ENCODE results near the gene CORIN.
"Not testable (repeated sequence)": the region's sequence is repeated elsewhere in the genome, so short reads cannot be mapped to it uniquely, and the experiment has no call there.

The CORIN gene

DNA sequence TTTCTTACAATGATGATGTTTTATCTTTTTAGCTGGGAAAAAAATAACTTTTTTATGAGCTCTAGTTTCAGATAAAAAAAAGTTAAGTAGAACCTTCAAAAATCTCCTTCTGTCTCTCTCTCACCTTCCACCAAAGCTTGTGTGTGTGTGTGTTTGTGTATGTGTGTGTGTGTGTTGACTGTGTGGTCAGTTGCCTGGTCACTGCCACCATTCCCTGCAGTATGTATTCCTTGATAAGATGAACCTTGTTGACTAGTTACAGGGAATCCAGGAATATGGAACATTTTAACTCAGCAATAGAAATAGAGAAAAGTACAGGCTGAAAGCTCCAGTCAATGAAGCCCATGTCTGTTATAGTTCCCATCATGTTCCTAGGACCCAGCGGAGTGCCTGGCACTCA is 143.5 kb downstream of the CORIN start:
- Histone ChIP-seq H3K9ac (ENCODE audit: low read depth, low read length) (no peak overlapping the region), H3K79me2 (ENCODE audit: insufficient read depth, low read length) (no peaks in the 10 kb centered on the region), H3K27ac (ENCODE audit: low read length) (no peak overlapping the region), H3K9me3 (ENCODE audit: insufficient read depth, low read length, severe bottlenecking) (no peaks in the 10 kb centered on the region), H2AFZ (ENCODE audit: low read depth, low read length) (no peak overlapping the region), H3K36me3 (ENCODE audit: insufficient read depth, low read length) (no peaks in the 10 kb centered on the region), H3K4me2 (ENCODE audit: insufficient read depth, low read length) (no peak overlapping the region), H3K4me1 (ENCODE audit: insufficient read depth, low read length) (no peaks in the 10 kb centered on the region), H3K4me3 (ENCODE audit: low read depth in 1 of 2, low read length in 2 of 2) (no peak overlapping the region), H3K27me3 (ENCODE audit: insufficient read depth, low read length, poor library complexity) (peaks cover 22% of the 10 kb centered on the region), H4K20me1 (ENCODE audit: insufficient read depth, low read length) (no peaks in the 10 kb centered on the region)
- no peak for DNase-seq
- no peak for ATAC-seq (ENCODE audit: insufficient read depth, low read depth)
- TF ChIP-seq, protein P1, sequence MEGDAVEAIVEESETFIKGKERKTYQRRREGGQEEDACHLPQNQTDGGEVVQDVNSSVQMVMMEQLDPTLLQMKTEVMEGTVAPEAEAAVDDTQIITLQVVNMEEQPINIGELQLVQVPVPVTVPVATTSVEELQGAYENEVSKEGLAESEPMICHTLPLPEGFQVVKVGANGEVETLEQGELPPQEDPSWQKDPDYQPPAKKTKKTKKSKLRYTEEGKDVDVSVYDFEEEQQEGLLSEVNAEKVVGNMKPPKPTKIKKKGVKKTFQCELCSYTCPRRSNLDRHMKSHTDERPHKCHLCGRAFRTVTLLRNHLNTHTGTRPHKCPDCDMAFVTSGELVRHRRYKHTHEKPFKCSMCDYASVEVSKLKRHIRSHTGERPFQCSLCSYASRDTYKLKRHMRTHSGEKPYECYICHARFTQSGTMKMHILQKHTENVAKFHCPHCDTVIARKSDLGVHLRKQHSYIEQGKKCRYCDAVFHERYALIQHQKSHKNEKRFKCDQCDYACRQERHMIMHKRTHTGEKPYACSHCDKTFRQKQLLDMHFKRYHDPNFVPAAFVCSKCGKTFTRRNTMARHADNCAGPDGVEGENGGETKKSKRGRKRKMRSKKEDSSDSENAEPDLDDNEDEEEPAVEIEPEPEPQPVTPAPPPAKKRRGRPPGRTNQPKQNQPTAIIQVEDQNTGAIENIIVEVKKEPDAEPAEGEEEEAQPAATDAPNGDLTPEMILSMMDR (IDR thresholded peaks at IDR 0.05; ENCODE audit: borderline replicate concordance, extremely low read depth, low read length, poor library complexity, severe bottlenecking) = no peak
- no peak for TF ChIP-seq EZH2 (IDR thresholded peaks at IDR 0.05; ENCODE audit: borderline replicate concordance, low read depth, low read length, severe bottlenecking)

DNA sequence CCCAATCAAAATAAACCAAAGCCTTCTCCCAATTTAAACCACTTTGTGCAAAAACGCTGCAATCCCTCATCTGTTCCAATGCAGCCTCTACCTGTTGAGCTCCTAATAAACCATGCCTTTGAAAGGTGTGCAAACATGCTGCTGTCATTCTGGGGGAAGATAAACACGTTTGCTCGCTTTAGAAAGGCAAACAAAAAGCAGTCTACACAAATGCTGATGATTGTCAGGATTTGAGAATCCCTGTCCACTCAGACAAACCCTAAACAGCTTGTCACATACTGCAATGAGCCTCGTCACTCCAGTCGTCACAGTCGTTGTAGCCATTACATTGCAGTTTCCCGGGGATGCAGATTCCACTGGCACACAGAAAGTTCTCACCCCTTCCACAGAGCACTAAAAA is 145.2 kb downstream of the CORIN start:
- no peak for DNase-seq
- Histone ChIP-seq H3K9ac (ENCODE audit: low read depth, low read length) (no peak overlapping the region), H3K4me2 (ENCODE audit: insufficient read depth, low read length) (no peak overlapping the region), H3K27ac (ENCODE audit: low read length) (no peak overlapping the region), H3K79me2 (ENCODE audit: insufficient read depth, low read length) (no peaks in the 10 kb centered on the region), H3K27me3 (ENCODE audit: insufficient read depth, low read length, poor library complexity) (peaks cover 16% of the 10 kb centered on the region), H3K4me1 (ENCODE audit: insufficient read depth, low read length) (no peaks in the 10 kb centered on the region), H3K36me3 (ENCODE audit: insufficient read depth, low read length) (no peaks in the 10 kb centered on the region), H3K9me3 (ENCODE audit: insufficient read depth, low read length, severe bottlenecking) (no peaks in the 10 kb centered on the region), H4K20me1 (ENCODE audit: insufficient read depth, low read length) (no peaks in the 10 kb centered on the region), H3K4me3 (ENCODE audit: low read depth in 1 of 2, low read length in 2 of 2) (no peak overlapping the region), H2AFZ (ENCODE audit: low read depth, low read length) (no peak overlapping the region)
- ATAC-seq (ENCODE audit: insufficient read depth, low read depth) = no peak
- TF ChIP-seq, protein P1 (IDR thresholded peaks at IDR 0.05; ENCODE audit: borderline replicate concordance, extremely low read depth, low read length, poor library complexity, severe bottlenecking) = no peak
- no peak for TF ChIP-seq EZH2 (IDR thresholded peaks at IDR 0.05; ENCODE audit: borderline replicate concordance, low read depth, low read length, severe bottlenecking)

DNA sequence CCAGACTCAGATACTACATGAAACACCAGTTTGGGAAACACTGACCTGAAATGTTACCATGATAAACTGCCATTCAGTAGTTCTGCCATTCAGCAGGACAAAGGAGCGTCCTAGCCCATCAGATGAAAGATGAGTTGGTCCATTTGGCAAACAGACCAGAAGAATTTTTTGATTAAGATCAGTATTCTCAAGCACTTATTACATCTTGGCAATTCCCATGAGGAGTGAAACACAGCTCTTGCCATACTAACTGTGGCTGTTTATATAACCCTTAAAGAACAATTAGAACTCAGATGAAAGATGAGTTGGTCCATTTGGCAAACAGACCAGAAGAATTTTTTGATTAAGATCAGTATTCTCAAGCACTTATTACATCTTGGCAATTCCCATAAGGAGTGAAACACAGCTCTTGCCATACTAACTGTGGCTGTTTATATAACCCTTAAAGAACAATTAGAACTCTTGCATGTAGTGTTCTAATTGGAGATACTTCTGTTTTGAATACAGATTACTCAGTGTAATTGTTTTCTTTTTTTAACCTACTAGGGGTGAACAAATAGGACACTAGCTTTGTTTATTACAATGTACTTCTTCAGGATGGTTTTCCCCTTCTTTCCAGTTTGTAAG is 146.0 kb downstream of the CORIN start:
- H3K36me3 ChIP-seq (ENCODE audit: insufficient read depth, low read length); H3K4me2 ChIP-seq (ENCODE audit: insufficient read depth, low read length); H3K9me3 ChIP-seq (ENCODE audit: insufficient read depth, low read length, severe bottlenecking); H2AFZ ChIP-seq (ENCODE audit: low read depth, low read length); H3K79me2 ChIP-seq (ENCODE audit: insufficient read depth, low read length); H3K9ac ChIP-seq (ENCODE audit: low read depth, low read length); DNase-seq; H3K27ac ChIP-seq (ENCODE audit: low read length); H3K4me3 ChIP-seq (ENCODE audit: low read depth in 1 of 2, low read length in 2 of 2); H3K4me1 ChIP-seq (ENCODE audit: insufficient read depth, low read length); H4K20me1 ChIP-seq (ENCODE audit: insufficient read depth, low read length); ATAC-seq (ENCODE audit: insufficient read depth, low read depth): not testable (repeated sequence)
- H3K27me3 ChIP-seq (ENCODE audit: insufficient read depth, low read length, poor library complexity) = peaks cover 16% of the 10 kb centered on the region

DNA sequence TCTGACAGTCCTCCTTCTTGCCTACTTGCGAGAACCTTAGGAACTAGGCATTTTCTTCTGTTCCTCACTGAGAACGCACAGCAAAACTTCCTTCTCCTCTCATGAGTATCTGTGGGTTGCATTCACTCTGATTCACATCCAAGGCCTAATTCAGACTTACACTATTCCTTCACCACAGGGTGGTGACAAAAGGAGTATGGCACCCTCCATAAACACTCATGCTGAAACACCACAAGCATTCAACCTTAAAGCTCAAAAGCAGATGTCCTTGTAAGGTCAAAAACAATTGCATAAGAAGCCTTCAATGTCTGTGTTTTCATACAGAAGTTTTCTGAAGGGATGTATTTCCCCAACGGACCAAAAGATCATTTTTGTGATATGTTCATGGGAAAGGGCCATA is 147.3 kb downstream of the CORIN start:
- DNase-seq = no peak
- no peak overlapping the region for H3K9ac ChIP-seq (ENCODE audit: low read depth, low read length)
- TF ChIP-seq, protein P1 (IDR thresholded peaks at IDR 0.05; ENCODE audit: borderline replicate concordance, extremely low read depth, low read length, poor library complexity, severe bottlenecking) = no peak
- TF ChIP-seq EZH2 (IDR thresholded peaks at IDR 0.05; ENCODE audit: borderline replicate concordance, low read depth, low read length, severe bottlenecking) = no peak
- no peaks in the 10 kb centered on the region for H3K9me3 ChIP-seq (ENCODE audit: insufficient read depth, low read length, severe bottlenecking)
- no peak for ATAC-seq (ENCODE audit: insufficient read depth, low read depth)
- no peak overlapping the region for H3K27ac ChIP-seq (ENCODE audit: low read length)
- no peaks in the 10 kb centered on the region for H3K36me3 ChIP-seq (ENCODE audit: insufficient read depth, low read length)
- no peaks in the 10 kb centered on the region for H3K79me2 ChIP-seq (ENCODE audit: insufficient read depth, low read length)
- no peaks in the 10 kb centered on the region for H3K4me1 ChIP-seq (ENCODE audit: insufficient read depth, low read length)
- H4K20me1 ChIP-seq (ENCODE audit: insufficient read depth, low read length) = no peaks in the 10 kb centered on the region
- H3K27me3 ChIP-seq (ENCODE audit: insufficient read depth, low read length, poor library complexity) = peaks cover 14% of the 10 kb centered on the region
- no peak overlapping the region for H3K4me3 ChIP-seq (ENCODE audit: low read depth in 1 of 2, low read length in 2 of 2)
- H3K4me2 ChIP-seq (ENCODE audit: insufficient read depth, low read length) = no peak overlapping the region
- H2AFZ ChIP-seq (ENCODE audit: low read depth, low read length) = no peak overlapping the region

Data from DND-41 (cell line).